ENCODE results near the gene TMCC2.

Gene TMCC2

DNA sequence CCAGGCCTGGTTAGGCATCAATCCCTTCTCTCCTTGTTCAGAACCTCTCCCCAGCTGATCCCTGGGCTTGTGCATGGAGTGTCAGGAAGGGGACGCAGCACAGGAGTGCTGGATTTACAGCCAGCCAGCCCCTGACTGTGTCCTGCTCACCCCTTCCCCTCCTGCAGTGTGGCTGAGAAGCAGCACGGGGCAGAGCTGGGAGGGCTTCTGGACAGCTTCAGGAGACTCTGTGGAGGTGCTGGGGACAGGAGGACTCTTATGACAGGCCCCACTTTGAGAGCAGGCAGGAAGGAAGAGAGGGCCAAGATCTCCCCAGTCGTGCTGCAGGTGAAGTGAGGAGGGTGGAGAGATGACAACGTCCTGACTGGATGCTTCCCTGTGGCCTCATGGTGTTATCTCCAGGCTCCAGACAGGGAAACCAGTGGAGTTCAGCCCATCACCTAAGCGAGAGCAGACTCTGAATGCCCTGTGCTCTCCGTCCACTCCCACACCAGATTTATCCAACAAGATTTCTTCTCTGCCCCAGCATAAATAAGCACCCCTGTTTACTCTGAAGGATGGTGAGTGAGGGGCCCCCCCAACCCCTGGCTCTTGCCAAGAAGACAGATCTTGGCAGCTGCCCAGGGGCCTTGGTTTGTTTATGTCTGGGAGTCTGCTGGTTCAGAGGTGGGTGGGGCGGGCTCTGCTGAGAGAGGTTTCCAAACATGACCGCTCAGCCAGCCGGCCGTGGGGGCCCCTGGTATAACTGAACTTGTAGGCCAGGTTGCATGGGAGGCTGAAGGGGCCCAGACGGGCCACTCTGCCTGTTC is 21.3 kb downstream of the TMCC2 start:
- Histone ChIP-seq H3K4me2 (ENCODE audit: low read length) (peak overlapping the region; percentile 4), H2AFZ (peak overlapping the region; percentile 63), H3K9ac (no peak overlapping the region), H3K36me3 (ENCODE audit: control insufficient read depth, insufficient read depth, low read length) (no peaks in the 10 kb centered on the region), H3K4me1 (peaks cover 48% of the 10 kb centered on the region), H3K9me3 (ENCODE audit: control insufficient read depth, low read length) (no peaks in the 10 kb centered on the region), H3K79me2 (no peaks in the 10 kb centered on the region), H3K27me3 (ENCODE audit: control insufficient read depth, insufficient read depth, low read length) (no peaks in the 10 kb centered on the region), H3K4me3 (ENCODE audit: low read depth, low read length) (no peak overlapping the region), H3K27ac (peak overlapping the region; percentile 91)
- no peak for TF ChIP-seq CTCF (IDR thresholded peaks at IDR 0.05)

GRCh38 chr1:205249651-205250050 is 21.9 kb downstream of the TMCC2 start:
- TF ChIP-seq CTCF (IDR thresholded peaks at IDR 0.05): no peak
- Histone ChIP-seq H3K36me3 (ENCODE audit: control insufficient read depth, insufficient read depth, low read length) (no peaks in the 10 kb centered on the region), H2AFZ (peak overlapping the region; percentile 63), H3K4me3 (ENCODE audit: low read depth, low read length) (no peak overlapping the region), H3K9me3 (ENCODE audit: control insufficient read depth, low read length) (no peaks in the 10 kb centered on the region), H3K27me3 (ENCODE audit: control insufficient read depth, insufficient read depth, low read length) (no peaks in the 10 kb centered on the region), H3K4me2 (ENCODE audit: low read length) (peak overlapping the region; percentile 4), H3K79me2 (no peaks in the 10 kb centered on the region), H3K9ac (no peak overlapping the region), H3K27ac (peak overlapping the region; percentile 91), H3K4me1 (peaks cover 44% of the 10 kb centered on the region)

DNA sequence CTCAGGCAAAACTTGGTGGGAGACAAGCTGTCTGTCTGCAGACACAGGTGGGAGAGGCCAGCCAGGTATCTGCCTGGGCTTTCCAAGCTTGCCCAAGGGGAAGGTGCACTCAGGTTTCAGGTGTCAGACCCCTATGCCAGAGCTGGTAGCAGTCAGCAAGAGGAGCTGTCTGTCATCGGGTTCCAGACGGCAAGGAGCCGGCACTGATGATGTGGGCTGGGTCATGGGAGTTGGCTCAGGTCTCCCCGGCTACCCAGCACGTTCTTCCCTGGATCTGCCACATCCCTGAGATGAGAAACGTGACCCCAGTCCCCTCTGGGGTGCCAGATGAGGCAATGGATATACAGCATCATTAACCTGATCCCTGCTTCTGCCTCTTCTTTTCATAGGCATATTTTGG is 23.0 kb downstream of the TMCC2 start:
- no peak for TF ChIP-seq CTCF (IDR thresholded peaks at IDR 0.05)
- Histone ChIP-seq H3K27me3 (ENCODE audit: control insufficient read depth, insufficient read depth, low read length) (no peaks in the 10 kb centered on the region), H3K36me3 (ENCODE audit: control insufficient read depth, insufficient read depth, low read length) (no peaks in the 10 kb centered on the region), H3K4me2 (ENCODE audit: low read length) (no peak overlapping the region), H3K9ac (no peak overlapping the region), H3K4me1 (peaks cover 48% of the 10 kb centered on the region), H3K9me3 (ENCODE audit: control insufficient read depth, low read length) (no peaks in the 10 kb centered on the region), H3K4me3 (ENCODE audit: low read depth, low read length) (no peak overlapping the region), H3K79me2 (no peaks in the 10 kb centered on the region), H3K27ac (peak overlapping the region; percentile 91), H2AFZ (no peak overlapping the region)

DNA sequence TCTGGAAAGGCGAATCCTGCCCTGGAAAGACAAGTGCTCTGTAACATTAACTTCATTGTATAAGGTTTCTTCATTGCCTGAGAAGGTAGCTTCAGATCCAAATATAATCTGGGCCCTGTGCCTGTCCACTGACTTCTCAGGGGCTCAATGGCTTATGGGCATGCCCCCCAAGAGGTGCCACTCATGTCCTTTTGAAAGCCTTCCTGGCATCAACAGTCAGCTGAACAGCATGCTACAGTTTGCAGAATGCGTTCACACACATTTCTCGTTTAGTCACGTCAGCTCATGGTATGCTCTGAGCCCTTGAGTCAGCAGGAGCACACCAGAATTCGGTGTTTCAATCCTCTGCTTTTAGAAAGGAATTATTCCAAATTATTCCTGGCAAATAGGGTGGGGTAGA is 23.8 kb downstream of the TMCC2 start:
- no peak for TF ChIP-seq CTCF (IDR thresholded peaks at IDR 0.05)
- Histone ChIP-seq H3K4me3 (ENCODE audit: low read depth, low read length) (no peak overlapping the region), H3K9ac (no peak overlapping the region), H3K79me2 (no peaks in the 10 kb centered on the region), H2AFZ (no peak overlapping the region), H3K9me3 (ENCODE audit: control insufficient read depth, low read length) (no peaks in the 10 kb centered on the region), H3K4me1 (peaks cover 50% of the 10 kb centered on the region), H3K36me3 (ENCODE audit: control insufficient read depth, insufficient read depth, low read length) (no peaks in the 10 kb centered on the region), H3K4me2 (ENCODE audit: low read length) (no peak overlapping the region), H3K27me3 (ENCODE audit: control insufficient read depth, insufficient read depth, low read length) (no peaks in the 10 kb centered on the region), H3K27ac (peak overlapping the region; percentile 91)
